ENCODE measurements around the gene S100PBP.

DNA sequence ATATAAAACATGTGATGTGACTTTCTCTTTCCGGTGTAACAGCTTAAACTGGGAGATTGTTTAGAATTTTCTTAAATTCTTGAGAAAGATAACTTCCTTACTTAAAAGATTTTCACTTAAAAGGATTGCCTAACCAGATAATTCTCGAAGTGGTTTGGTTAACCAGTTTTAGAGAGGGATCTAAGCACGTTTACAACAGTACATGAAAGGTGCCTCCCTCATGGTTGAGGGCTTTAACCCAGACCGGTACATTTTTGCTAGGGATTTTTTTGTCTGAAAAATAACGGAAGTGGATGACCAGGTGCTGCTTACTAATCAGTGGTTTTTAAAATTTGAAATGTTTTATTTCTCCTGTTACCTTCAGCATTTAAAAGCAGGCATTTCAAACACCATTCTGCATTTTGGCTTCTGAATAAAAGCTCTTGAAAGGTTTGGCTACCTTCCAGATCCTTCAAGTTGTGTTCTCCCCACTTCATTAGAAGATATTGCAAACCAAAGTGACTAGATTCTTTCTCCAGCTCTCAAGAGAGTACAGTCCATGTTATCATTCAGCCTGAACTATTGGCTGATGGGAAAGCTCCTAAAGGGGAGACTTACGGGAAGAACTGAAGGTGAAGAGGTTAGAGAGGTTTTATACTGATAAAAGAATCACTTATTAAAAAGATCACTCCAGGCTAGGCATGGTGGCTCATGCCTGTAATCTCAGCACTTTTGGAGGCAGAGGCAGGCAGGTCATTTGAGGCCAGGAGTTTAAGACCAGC, 12.8 kb downstream of the S100PBP start:
- TF ChIP-seq, protein P1, sequence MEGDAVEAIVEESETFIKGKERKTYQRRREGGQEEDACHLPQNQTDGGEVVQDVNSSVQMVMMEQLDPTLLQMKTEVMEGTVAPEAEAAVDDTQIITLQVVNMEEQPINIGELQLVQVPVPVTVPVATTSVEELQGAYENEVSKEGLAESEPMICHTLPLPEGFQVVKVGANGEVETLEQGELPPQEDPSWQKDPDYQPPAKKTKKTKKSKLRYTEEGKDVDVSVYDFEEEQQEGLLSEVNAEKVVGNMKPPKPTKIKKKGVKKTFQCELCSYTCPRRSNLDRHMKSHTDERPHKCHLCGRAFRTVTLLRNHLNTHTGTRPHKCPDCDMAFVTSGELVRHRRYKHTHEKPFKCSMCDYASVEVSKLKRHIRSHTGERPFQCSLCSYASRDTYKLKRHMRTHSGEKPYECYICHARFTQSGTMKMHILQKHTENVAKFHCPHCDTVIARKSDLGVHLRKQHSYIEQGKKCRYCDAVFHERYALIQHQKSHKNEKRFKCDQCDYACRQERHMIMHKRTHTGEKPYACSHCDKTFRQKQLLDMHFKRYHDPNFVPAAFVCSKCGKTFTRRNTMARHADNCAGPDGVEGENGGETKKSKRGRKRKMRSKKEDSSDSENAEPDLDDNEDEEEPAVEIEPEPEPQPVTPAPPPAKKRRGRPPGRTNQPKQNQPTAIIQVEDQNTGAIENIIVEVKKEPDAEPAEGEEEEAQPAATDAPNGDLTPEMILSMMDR (IDR thresholded peaks at IDR 0.05), result no peak
- no peak for TF ChIP-seq POLR2A (IDR thresholded peaks at IDR 0.05; ENCODE audit: low read depth)
- no peak for TF ChIP-seq POLR2AphosphoS5 (IDR thresholded peaks at IDR 0.05)

Measured in esophagus muscularis mucosa (tissue), 3 donors.